ENCODE data around the gene INPP5A.

INPP5A gene

DNA sequence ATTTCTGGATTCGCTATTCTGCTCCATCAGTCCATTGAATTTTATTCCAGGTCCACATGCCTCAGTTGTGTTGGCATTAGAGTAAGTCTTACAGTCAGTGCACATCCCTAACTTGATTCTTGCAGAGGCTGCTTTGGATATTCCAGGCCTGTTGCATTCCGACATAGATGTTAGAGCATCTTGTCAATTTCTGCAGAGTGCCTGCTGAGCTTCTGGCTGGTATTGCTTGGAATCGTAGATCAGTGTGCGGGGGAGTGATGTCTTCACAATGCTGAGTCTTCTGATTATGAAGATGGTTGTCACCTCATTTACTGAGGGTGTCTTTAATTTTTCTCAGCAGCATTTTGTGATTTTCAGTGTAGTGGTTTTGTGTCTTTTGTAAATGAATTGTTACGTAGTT is 45.2 kb downstream of the INPP5A start:
- POLR2A ChIA-PET: no interaction called here
- no peak for DNase-seq (ENCODE audit: extremely low spot score)
- CTCF ChIA-PET: no interaction called here
- TF ChIP-seq, protein P1, sequence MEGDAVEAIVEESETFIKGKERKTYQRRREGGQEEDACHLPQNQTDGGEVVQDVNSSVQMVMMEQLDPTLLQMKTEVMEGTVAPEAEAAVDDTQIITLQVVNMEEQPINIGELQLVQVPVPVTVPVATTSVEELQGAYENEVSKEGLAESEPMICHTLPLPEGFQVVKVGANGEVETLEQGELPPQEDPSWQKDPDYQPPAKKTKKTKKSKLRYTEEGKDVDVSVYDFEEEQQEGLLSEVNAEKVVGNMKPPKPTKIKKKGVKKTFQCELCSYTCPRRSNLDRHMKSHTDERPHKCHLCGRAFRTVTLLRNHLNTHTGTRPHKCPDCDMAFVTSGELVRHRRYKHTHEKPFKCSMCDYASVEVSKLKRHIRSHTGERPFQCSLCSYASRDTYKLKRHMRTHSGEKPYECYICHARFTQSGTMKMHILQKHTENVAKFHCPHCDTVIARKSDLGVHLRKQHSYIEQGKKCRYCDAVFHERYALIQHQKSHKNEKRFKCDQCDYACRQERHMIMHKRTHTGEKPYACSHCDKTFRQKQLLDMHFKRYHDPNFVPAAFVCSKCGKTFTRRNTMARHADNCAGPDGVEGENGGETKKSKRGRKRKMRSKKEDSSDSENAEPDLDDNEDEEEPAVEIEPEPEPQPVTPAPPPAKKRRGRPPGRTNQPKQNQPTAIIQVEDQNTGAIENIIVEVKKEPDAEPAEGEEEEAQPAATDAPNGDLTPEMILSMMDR (IDR thresholded peaks at IDR 0.05; ENCODE audit: control extremely low read depth, extremely low read depth, low read depth, missing control alignments): no peak

DNA sequence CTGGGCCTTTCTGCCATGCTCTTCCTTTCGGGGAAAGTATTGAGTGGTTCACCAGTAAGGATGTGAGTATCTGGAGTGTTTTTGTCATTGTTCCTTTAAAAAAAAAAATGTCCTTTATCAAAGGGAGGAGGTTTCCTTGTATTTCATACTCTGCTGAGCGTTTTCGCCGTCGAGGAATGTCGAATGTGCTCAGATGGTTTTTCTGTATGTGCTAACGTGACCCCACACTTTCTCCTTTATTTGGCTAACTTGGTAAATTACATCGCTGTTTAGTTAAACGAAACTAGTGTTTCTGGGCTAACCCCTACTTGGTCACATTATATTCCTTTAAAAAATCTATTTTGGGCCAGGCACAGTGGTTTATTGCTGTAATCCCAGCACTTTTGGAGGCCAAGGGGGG is 45.9 kb downstream of the INPP5A start:
- TF ChIP-seq, protein P1 (IDR thresholded peaks at IDR 0.05; ENCODE audit: control extremely low read depth, extremely low read depth, low read depth, missing control alignments): no peak
- no peak for DNase-seq (ENCODE audit: extremely low spot score)
- CTCF ChIA-PET: no interaction called here
- POLR2A ChIA-PET: no interaction called here

DNA sequence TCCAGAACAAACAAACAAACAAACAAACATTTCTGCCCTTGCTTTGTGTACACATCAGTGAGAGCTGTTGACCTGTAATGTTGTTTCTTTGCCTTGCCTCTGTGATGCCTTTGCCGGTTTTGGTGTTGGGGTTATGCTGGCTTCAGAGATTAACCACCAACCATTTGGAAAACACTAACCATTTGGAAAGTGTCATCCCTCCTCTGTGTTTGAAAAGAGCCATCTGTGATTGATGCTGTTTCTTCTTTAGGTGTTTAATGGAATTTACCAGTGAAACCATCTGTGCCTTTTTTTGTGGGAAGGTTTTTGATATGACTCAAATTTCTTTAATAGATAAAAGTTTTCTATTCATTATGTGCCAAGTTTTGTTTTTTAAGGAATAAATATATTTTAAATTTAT is 46.5 kb downstream of the INPP5A start:
- CTCF ChIA-PET: no interaction called here
- POLR2A ChIA-PET: no interaction called here
- no peak for DNase-seq (ENCODE audit: extremely low spot score)
- TF ChIP-seq, protein P1 (IDR thresholded peaks at IDR 0.05; ENCODE audit: control extremely low read depth, extremely low read depth, low read depth, missing control alignments): no peak

DNA sequence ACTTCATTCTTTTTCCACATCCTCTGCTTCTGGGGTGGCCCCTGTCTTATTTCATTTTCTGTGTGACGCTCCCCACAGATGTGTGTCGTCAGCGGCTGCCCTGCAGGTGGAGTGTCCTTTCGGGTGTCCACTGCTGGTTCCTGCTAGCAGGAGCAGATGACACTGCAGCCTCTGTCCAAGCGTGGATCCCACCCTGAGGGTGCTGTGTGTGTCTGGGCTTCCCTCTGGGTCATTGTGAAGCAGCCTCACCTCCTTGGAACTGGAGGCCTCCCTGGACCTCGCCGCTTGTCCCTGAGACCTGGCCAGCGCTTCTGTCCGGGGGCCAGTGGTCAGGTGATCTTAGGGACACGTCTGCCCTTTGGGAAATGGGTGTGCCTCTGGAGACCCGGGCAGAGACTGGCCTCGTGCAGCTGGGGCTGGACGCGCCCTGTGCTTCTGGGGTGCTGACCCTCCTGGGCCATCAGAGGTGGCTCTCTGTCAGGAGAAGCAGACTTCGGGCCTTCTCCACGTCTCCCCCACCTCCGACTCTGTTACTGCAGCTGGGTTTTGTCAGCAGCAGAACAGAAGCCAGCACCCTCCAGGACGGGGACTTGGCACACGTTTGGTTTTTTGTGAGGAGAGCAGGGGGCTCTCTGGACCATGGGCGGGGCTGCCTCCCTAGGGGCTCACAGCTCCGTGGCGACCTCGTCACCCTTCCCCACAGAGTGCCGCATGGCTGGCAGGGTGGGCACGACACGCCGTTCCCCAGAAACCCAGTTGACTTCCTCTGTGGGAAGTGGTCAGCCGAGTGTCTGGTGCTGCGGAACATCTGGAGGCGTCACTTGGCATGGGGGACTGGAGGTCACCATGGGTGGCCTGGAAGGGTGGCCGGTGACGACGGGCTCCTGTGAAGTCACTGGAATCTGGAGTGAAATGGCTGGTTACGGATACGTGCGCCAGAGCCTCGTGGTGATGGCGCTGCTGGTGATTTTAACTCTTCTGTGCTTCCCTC is 48.4 kb downstream of the INPP5A start:
- TF ChIP-seq, protein P1 (IDR thresholded peaks at IDR 0.05; ENCODE audit: control extremely low read depth, extremely low read depth, low read depth, missing control alignments): no peak
- DNase-seq (ENCODE audit: extremely low spot score): no peak
- ChIA-PET POLR2A (no interaction called here), CTCF (interaction anchor here (1.1 kb wide), 1 partner anchor 45 kb away, joined by 3 read pairs; no protein-coding TSS in a partner anchor)

DNA sequence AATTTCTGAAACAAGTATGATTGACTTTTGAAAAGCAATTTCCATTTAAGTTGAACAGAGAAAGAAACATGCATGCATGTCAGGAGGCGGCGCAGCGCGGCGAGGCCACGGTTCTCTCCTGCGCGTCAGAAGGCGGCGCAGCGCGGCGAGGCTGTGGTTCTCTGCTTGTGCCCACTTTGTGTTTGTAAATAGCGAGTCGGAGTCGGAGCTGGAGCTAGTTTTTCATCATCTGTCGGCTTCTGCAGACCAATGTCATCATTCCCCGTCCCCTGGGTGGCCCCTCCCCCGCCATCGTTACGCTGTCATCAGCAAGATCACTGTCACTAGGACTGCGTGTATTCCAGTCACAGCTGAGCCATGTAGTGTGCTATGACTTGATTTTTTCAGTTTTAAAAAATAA is 49.2 kb downstream of the INPP5A start:
- TF ChIP-seq, protein P1 (IDR thresholded peaks at IDR 0.05; ENCODE audit: control extremely low read depth, extremely low read depth, low read depth, missing control alignments): no peak
- POLR2A ChIA-PET: no interaction called here

DNA sequence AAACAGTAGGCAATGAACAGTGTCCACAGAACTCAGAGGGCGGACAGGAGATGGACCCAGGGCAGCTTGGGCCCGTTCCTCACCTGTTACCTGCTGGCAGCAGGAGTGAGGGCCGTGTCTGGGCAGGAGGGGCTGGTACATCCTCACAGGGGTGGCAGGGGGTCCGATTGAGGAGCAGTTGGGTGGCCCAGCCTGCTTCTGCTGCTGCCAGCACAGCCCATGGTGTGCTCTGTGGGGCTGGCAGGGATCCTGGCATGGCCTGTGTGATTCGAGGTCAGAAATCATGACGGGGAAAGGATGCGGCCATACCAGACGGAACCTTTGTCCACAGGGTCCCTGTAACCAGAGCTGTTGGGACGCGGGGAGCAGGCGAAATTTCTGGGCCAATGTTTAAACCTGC is 49.6 kb downstream of the INPP5A start:
- TF ChIP-seq, protein P1 (IDR thresholded peaks at IDR 0.05; ENCODE audit: control extremely low read depth, extremely low read depth, low read depth, missing control alignments): no peak
- POLR2A ChIA-PET: no interaction called here
- no peak for DNase-seq (ENCODE audit: extremely low spot score)
- CTCF ChIA-PET: interaction anchor here (1.1 to 1.9 kb wide), 4 partner anchors 12 to 46 kb away, joined by 3 to 10 read pairs (median 4); no protein-coding TSS in a partner anchor

More for the DNA sequence above, 49.2 kb downstream of the INPP5A start:
- CTCF ChIA-PET: interaction anchor here (1.1 to 1.9 kb wide), 3 partner anchors 11 to 45 kb away, joined by 3 to 10 read pairs (median 6); no protein-coding TSS in a partner anchor
- DNase-seq (ENCODE audit: extremely low spot score): no peak

All from GM10248 (cell line).